Panc1 (cell line): ENCODE results near the gene SESTD1.

Experiments used
- POLR2AphosphoS5 ChIP-seq: IDR thresholded peaks from 2 replicates; pipeline ENCODE4 v1.6.1; 2012; ENCODE audit warnings: mild to moderate bottlenecking, low read depth, low read length, moderate library complexity
- SIN3A ChIP-seq: IDR thresholded peaks from 2 replicates; pipeline ENCODE4 v1.6.1; 2012; ENCODE audit warnings: low read depth, mild to moderate bottlenecking, low read length, moderate library complexity, borderline replicate concordance; ENCODE audit not compliant: insufficient read depth
- TF ChIP-seq, protein P1 (sequence below): fragments of 450-650 bp; IDR thresholded peaks from 2 replicates; pipeline ENCODE4 v1.5.1; 2017; ENCODE audit warnings: mild to moderate bottlenecking

DNA sequence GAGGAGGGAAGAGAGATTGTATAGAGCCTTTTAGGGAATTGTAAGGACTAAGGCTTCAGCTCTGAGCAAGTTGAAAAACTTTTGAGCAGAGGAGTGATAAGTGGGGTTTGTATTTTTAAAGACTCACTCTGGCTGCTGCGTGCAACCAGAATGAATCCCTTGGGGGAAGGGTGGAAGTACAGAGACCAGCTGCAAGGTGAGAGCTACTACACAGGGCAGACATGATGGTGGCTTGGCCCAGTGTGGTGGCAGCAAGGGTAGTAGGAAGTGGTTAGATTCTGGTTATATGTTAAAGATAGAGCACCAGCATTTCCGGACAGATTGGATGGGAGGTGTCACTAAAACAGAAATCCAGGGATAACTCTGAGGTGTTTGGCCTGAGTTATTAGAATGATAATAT is 10.1 kb upstream of the SESTD1 start:
- TF ChIP-seq, protein P1, sequence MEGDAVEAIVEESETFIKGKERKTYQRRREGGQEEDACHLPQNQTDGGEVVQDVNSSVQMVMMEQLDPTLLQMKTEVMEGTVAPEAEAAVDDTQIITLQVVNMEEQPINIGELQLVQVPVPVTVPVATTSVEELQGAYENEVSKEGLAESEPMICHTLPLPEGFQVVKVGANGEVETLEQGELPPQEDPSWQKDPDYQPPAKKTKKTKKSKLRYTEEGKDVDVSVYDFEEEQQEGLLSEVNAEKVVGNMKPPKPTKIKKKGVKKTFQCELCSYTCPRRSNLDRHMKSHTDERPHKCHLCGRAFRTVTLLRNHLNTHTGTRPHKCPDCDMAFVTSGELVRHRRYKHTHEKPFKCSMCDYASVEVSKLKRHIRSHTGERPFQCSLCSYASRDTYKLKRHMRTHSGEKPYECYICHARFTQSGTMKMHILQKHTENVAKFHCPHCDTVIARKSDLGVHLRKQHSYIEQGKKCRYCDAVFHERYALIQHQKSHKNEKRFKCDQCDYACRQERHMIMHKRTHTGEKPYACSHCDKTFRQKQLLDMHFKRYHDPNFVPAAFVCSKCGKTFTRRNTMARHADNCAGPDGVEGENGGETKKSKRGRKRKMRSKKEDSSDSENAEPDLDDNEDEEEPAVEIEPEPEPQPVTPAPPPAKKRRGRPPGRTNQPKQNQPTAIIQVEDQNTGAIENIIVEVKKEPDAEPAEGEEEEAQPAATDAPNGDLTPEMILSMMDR, result no peak
- no peak for TF ChIP-seq POLR2AphosphoS5
- no peak for TF ChIP-seq SIN3A
